Natural killer cell (primary cell): ENCODE data around the gene CCDC27. TPM values are rescaled to one million over a fixed set of nuclear protein-coding genes. Genes with fewer than 3 reads are reported as not detected.
A peak's percentile ranks its signal among the peaks of the same experiment; 100 is the strongest.
"Not testable (repeated sequence)": the region's sequence is repeated elsewhere in the genome, so short reads cannot be mapped to it uniquely, and the experiment has no call there.

Source experiments
- ATAC-seq, 3 donors: fragments of 150-1000 bp in 2 of 3; fragments of 200-7000 bp in 1 of 3; cut with Tn5 transposase; 1 replicate in 1 of 3; 2 replicates in 2 of 3; pipeline ENCODE4 v1.10.0; 2021; ENCODE audit warnings: mild to moderate bottlenecking in 2 of 3, moderate library complexity in 2 of 3
- DNase-seq, 2 donors: peaks; one replicate each; pipeline versions ENCODE4 v3.0.0 to v3.0.0-alpha.2; 2013 to 2021; ENCODE audit warnings: mixed read lengths in 1 of 2
- H3K27ac ChIP-seq: one replicate; pipeline ENCODE4 v1.5.1; 2013; ENCODE audit warnings: mild to moderate bottlenecking, low read length
- H3K27me3 ChIP-seq: one replicate; pipeline ENCODE4 v1.6.1; 2013; ENCODE audit warnings: low read length; ENCODE audit not compliant: control insufficient read depth, insufficient read depth
- H3K36me3 ChIP-seq: one replicate; pipeline ENCODE4 v1.6.1; 2013; ENCODE audit warnings: low read length; ENCODE audit not compliant: control insufficient read depth, insufficient read depth
- H3K4me1 ChIP-seq: one replicate; pipeline ENCODE4 v1.6.1; 2013; ENCODE audit warnings: low read length; ENCODE audit not compliant: control insufficient read depth, insufficient read depth
- H3K4me3 ChIP-seq: one replicate; pipeline ENCODE4 v1.5.1; 2013; ENCODE audit warnings: low read length
- H3K9me3 ChIP-seq: one replicate; pipeline ENCODE4 v1.6.1; 2013; ENCODE audit warnings: low read length; ENCODE audit not compliant: control insufficient read depth, insufficient read depth
- H3K27ac Mint-ChIP-seq, 2 donors: one replicate each; pipeline ENCODE4 v1.8.0; 2022; ENCODE audit warnings: mild to moderate bottlenecking in 2 of 2, mixed read lengths in 2 of 2, moderate library complexity in 1 of 2
- H3K27me3 Mint-ChIP-seq, 2 donors: one replicate each; pipeline ENCODE4 v1.8.0; 2022; ENCODE audit warnings: low read depth in 2 of 2, mixed read lengths in 2 of 2
- H3K36me3 Mint-ChIP-seq: one replicate; pipeline ENCODE4 v1.8.0; 2022; ENCODE audit warnings: mixed read lengths
- H3K4me1 Mint-ChIP-seq, 2 donors: one replicate each; pipeline ENCODE4 v1.8.0; 2022; ENCODE audit warnings: mixed read lengths in 2 of 2
- H3K4me3 Mint-ChIP-seq: one replicate; pipeline ENCODE4 v1.8.0; 2022; ENCODE audit warnings: mild to moderate bottlenecking, moderate library complexity, mixed read lengths
- H3K9me3 Mint-ChIP-seq, 2 donors: one replicate each; pipeline ENCODE4 v1.8.0; 2022; ENCODE audit warnings: mixed read lengths in 2 of 2
- CTCF ChIP-seq: fragments of 200-600 bp; IDR thresholded peaks from one replicate; pipeline ENCODE4 v1.8.0; 2022; ENCODE audit warnings: antibody characterized with exemption
- WGBS: methylation state at CpG from one replicate; pipeline ENCODE4 v1.1.7; 2013; ENCODE audit warnings: missing lambda C conversion rate; ENCODE audit not compliant: insufficient coverage; 5-methylcytosine and 5-hydroxymethylcytosine counted together
- intact Hi-C: fragments of 100-400 bp; cut with micrococcal nuclease; formaldehyde crosslinking; loops from one replicate; pipeline ENCODE4 v1.14.2; 2022
- total RNA-seq, 4 donors: library from RNA; stranded (reverse); fragments of 120-200 nt in 1 of 4; gene quantifications; one replicate each; pipeline versions ENCODE4 v1.2.3 to v1.2.4, GENCODE V29; 2013 to 2022

CCDC27 gene
- total RNA-seq, 3 donors from 2014 or later (not counting 1 experiment from before 2014, with no cell fraction given) = not detected

DNA sequence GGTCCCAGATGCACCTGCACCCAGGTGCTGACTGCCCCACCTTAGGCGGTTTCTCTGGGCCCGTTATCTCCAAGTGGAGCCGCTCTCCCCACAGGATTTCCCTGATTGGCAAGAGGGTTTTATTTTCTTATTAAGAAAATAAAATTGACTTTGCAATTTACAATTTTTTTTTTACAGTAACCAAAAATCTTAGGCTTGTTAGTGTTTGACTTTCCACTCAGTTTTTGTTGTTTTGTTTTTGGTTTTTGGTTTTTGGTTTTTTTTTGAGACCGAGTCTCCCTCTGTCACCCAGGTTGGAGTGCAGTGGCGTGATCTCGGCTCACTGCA lies 4.8 kb upstream of the CCDC27 start:
- H3K4me3 ChIP-seq = peak overlapping the region; percentile 53
- no peak for TF ChIP-seq CTCF
- H3K36me3 ChIP-seq = peaks cover 3% of the 10 kb centered on the region
- intact Hi-C loops = no loop called here
- no peak overlapping the region for H3K27ac ChIP-seq
- peak overlapping the region; percentile 71 for H3K4me3 Mint-ChIP-seq
- peaks cover 0 to 10% of the 10 kb centered on the region in 2 donors for H3K27me3 Mint-ChIP-seq
- peaks cover 17% of the 10 kb centered on the region for H3K4me1 ChIP-seq
- H3K27me3 ChIP-seq = no peaks in the 10 kb centered on the region
- WGBS = 77% methylated on average over 2 of the region's 6 CpGs
- no peaks in the 10 kb centered on the region for H3K9me3 Mint-ChIP-seq
- no peak for DNase-seq
- no peak for ATAC-seq
- H3K36me3 Mint-ChIP-seq = no peaks in the 10 kb centered on the region
- peaks cover 24 to 32% of the 10 kb centered on the region in 2 donors for H3K4me1 Mint-ChIP-seq
- H3K27ac Mint-ChIP-seq = peak overlapping the region; percentile 38 to 79
- H3K9me3 ChIP-seq = no peaks in the 10 kb centered on the region

DNA sequence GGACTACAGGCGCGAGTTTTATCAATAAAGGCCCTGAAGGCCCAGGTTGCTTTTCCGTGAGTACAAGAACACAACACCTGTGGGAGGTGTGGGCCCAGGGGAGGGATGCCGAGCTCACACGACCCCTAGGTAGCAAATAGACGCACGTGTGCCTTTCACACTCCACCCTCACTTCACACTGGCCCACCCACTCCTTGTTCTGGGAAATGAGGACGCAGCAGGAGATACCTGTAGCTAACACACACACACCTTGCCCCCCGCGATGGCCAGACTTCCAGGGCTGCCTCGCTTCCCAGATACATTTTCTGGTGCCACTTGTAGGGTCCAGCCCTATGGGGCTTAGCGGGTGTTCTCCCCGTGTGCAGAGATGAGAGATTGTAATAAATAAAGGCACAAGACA lies 4.3 kb upstream of the CCDC27 start:
- TF ChIP-seq CTCF = no peak
- peaks cover 17% of the 10 kb centered on the region for H3K4me1 ChIP-seq
- Mint-ChIP-seq H3K4me3 (peak overlapping the region; percentile 71), H3K27ac (peak overlapping the region; percentile 38 to 79), H3K36me3 (no peaks in the 10 kb centered on the region), H3K27me3 (peaks cover 0 to 10% of the 10 kb centered on the region in 2 donors), H3K9me3 (no peaks in the 10 kb centered on the region), H3K4me1 (peaks cover 24 to 32% of the 10 kb centered on the region in 2 donors)
- intact Hi-C loops = no loop called here
- no peak for DNase-seq
- no peaks in the 10 kb centered on the region for H3K27me3 ChIP-seq
- 88% methylated on average over 11 of the region's 13 CpGs for WGBS
- no peaks in the 10 kb centered on the region for H3K9me3 ChIP-seq
- no peak for ATAC-seq
- peaks cover 3% of the 10 kb centered on the region for H3K36me3 ChIP-seq
- no peak overlapping the region for H3K4me3 ChIP-seq
- no peak overlapping the region for H3K27ac ChIP-seq

DNA sequence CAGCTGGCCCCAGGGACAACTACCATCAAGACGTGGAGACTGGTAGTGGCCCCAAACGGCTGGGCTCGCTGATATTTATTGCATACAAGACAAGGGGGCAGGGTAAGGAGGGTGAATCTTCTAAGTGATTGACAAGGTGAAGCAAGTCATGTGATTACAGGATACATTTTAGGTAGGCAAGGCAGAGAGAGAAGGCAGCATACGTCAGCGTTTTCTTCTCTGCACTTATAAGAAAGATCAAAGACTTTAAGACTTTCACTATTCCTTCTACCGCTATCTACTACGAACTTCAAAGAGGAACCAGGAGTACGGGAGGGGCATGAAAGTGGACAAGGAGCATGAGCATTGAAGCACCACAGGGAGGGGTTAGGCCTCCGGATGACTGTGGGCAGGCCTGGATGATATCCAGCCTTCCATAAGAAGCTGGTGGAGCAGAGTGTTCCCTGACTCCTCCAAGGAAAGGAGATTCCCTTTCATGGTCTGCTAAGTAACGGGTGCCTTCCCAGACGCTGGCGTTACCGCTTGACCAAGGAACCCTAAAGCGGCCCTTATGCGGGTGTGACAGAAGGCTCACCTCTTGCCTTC lies 3.8 kb upstream of the CCDC27 start:
- intact Hi-C loops, H3K36me3 Mint-ChIP-seq, H3K36me3 ChIP-seq, H3K4me3 ChIP-seq, H3K9me3 Mint-ChIP-seq, DNase-seq, H3K27ac ChIP-seq, H3K27me3 ChIP-seq, ATAC-seq, H3K9me3 ChIP-seq: not testable (repeated sequence)
- H3K4me1 Mint-ChIP-seq = peaks cover 19 to 32% of the 10 kb centered on the region in 2 donors
- peaks cover 17% of the 10 kb centered on the region for H3K4me1 ChIP-seq
- H3K27ac Mint-ChIP-seq = peak overlapping the region in 1 of 2 donors; percentile 79
- 90% methylated on average over 12 of the region's 15 CpGs for WGBS
- peaks cover 0 to 10% of the 10 kb centered on the region in 2 donors for H3K27me3 Mint-ChIP-seq
- peak overlapping the region; percentile 71 for H3K4me3 Mint-ChIP-seq

DNA sequence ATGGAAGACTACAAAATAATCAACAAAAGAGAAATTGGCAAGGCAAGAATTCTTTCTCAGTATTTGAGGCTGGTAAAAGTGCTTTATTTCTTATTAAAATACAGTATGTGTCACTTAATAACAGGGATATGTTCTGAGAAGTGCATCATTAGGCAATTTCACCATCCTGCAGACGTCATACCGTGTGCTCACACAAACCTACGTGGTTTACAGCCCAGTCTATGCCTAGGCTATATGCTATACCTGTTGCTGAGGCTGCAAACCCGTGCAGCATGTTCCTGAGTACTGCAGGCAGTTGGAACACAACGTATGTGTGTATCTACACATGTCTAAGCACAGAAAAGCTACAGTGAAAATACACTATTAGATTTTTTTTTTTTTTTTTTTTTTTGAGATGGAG lies 2.7 kb upstream of the CCDC27 start:
- H3K4me3 ChIP-seq = no peak overlapping the region
- H3K27ac Mint-ChIP-seq = no peak overlapping the region
- intact Hi-C loops = no loop called here
- no peaks in the 10 kb centered on the region for H3K36me3 ChIP-seq
- H3K27me3 ChIP-seq = no peaks in the 10 kb centered on the region
- H3K9me3 Mint-ChIP-seq = no peaks in the 10 kb centered on the region
- peaks cover 17% of the 10 kb centered on the region for H3K4me1 ChIP-seq
- no peaks in the 10 kb centered on the region for H3K9me3 ChIP-seq
- no peak overlapping the region for H3K27ac ChIP-seq
- H3K4me1 Mint-ChIP-seq = peaks cover 19 to 31% of the 10 kb centered on the region in 2 donors
- H3K36me3 Mint-ChIP-seq = no peaks in the 10 kb centered on the region
- peaks cover 0 to 10% of the 10 kb centered on the region in 2 donors for H3K27me3 Mint-ChIP-seq
- H3K4me3 Mint-ChIP-seq = no peak overlapping the region
- ATAC-seq = no peak
- no peak for DNase-seq
- 76% methylated on average over 5 of the region's 5 CpGs for WGBS
- no peak for TF ChIP-seq CTCF
